Lower lobe of right lung (tissue), 2 donors: Measurements from ENCODE around the gene KIF21B. TPM values are rescaled to one million over a fixed set of nuclear protein-coding genes. Genes with fewer than 3 reads are reported as not detected.
"Not testable (repeated sequence)": the region's sequence is repeated elsewhere in the genome, so short reads cannot be mapped to it uniquely, and the experiment has no call there.

ENCODE experiments used
- ATAC-seq, 2 donors: fragments of 200-7000 bp; cut with Tn5 transposase; one replicate each; pipeline ENCODE4 v1.9.1; 2020 to 2022; ENCODE audit warnings: mild to moderate bottlenecking in 2 of 2, moderate library complexity in 2 of 2
- DNase-seq: peaks from one replicate; pipeline ENCODE4 v3.0.0-alpha.2; 2020
- H3K27ac ChIP-seq: fragments of 200-600 bp; one replicate; pipeline ENCODE4 v1.8.0; 2022
- H3K27me3 ChIP-seq: fragments of 200-600 bp; one replicate; pipeline ENCODE4 v1.8.0; 2022; ENCODE audit warnings: low read depth
- H3K36me3 ChIP-seq: fragments of 200-600 bp; one replicate; pipeline ENCODE4 v1.8.0; 2022; ENCODE audit warnings: mild to moderate bottlenecking
- H3K4me1 ChIP-seq: fragments of 200-600 bp; one replicate; pipeline ENCODE4 v1.8.0; 2022
- H3K4me3 ChIP-seq: fragments of 200-600 bp; one replicate; pipeline ENCODE4 v1.8.0; 2022; ENCODE audit warnings: mild to moderate bottlenecking
- H3K9me3 ChIP-seq: fragments of 200-600 bp; one replicate; pipeline ENCODE4 v1.8.0; 2022
- intact Hi-C: fragments of 100-400 bp; cut with DNase I; formaldehyde crosslinking; loops from one replicate; pipeline ENCODE4 v1.11.0; 2022
- total RNA-seq: library from RNA; stranded (reverse); fragmentation: NEBNext Ultra II Directional; extraction: Animal tissue kit (Norgen Biotek cat#: 25700); gene quantifications from one replicate; pipeline ENCODE4 v1.2.1, GENCODE V29; 2021
- TF ChIP-seq, protein P1 (sequence below): fragments of 200-600 bp; IDR thresholded peaks from one replicate; pipeline ENCODE4 v1.8.0; 2022; ENCODE audit warnings: antibody characterized with exemption, mild to moderate bottlenecking
- donor health status: DM: no; HTN: yes; CAD: no; lungs with severe emphysema.

Gene KIF21B
- total RNA-seq, 1 donor from 2014 or later, result 4.7 TPM

GRCh38 chr1:200934676-200935245 lies 88.8 kb downstream of the KIF21B start:
- TF ChIP-seq, protein P1, sequence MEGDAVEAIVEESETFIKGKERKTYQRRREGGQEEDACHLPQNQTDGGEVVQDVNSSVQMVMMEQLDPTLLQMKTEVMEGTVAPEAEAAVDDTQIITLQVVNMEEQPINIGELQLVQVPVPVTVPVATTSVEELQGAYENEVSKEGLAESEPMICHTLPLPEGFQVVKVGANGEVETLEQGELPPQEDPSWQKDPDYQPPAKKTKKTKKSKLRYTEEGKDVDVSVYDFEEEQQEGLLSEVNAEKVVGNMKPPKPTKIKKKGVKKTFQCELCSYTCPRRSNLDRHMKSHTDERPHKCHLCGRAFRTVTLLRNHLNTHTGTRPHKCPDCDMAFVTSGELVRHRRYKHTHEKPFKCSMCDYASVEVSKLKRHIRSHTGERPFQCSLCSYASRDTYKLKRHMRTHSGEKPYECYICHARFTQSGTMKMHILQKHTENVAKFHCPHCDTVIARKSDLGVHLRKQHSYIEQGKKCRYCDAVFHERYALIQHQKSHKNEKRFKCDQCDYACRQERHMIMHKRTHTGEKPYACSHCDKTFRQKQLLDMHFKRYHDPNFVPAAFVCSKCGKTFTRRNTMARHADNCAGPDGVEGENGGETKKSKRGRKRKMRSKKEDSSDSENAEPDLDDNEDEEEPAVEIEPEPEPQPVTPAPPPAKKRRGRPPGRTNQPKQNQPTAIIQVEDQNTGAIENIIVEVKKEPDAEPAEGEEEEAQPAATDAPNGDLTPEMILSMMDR, result no peak
- Histone ChIP-seq H3K4me1 (no peaks in the 10 kb centered on the region), H3K9me3 (no peaks in the 10 kb centered on the region), H3K27me3 (no peaks in the 10 kb centered on the region), H3K27ac (no peak overlapping the region), H3K4me3 (no peak overlapping the region), H3K36me3 (no peaks in the 10 kb centered on the region)
- no peak for ATAC-seq
- intact Hi-C loops, result no loop called here
- no peak for DNase-seq

DNA sequence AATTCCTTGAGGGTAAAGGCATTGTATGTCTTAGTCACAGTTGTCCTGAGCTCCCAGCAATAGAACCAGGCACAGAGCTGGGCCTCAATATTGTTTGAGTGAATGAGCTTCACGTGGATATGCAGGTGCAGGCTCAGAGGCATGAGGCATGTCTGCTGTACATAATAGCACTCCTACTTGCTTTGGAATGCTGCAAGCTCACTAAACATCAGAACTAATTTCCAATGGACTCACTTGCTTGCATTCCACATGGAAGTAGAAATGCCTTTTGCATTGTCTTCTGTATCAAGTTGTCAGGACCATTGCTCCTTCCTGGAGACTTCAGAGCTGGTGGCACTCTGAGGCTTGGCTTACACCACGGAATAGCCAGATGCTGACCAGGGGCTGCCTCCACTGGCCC lies 91.7 kb downstream of the KIF21B start:
- no peak for ATAC-seq
- Histone ChIP-seq H3K4me3 (no peak overlapping the region), H3K27ac (no peak overlapping the region), H3K9me3 (no peaks in the 10 kb centered on the region), H3K27me3 (no peaks in the 10 kb centered on the region), H3K4me1 (no peaks in the 10 kb centered on the region), H3K36me3 (no peaks in the 10 kb centered on the region)
- TF ChIP-seq, protein P1, result no peak
- no peak for DNase-seq
- intact Hi-C loops, result no loop called here

GRCh38 chr1:200930285-200930684 lies 93.2 kb downstream of the KIF21B start:
- H3K4me1 ChIP-seq, ATAC-seq, DNase-seq, H3K4me3 ChIP-seq, H3K9me3 ChIP-seq, H3K36me3 ChIP-seq, intact Hi-C loops, H3K27me3 ChIP-seq, H3K27ac ChIP-seq: not testable (repeated sequence)

DNA sequence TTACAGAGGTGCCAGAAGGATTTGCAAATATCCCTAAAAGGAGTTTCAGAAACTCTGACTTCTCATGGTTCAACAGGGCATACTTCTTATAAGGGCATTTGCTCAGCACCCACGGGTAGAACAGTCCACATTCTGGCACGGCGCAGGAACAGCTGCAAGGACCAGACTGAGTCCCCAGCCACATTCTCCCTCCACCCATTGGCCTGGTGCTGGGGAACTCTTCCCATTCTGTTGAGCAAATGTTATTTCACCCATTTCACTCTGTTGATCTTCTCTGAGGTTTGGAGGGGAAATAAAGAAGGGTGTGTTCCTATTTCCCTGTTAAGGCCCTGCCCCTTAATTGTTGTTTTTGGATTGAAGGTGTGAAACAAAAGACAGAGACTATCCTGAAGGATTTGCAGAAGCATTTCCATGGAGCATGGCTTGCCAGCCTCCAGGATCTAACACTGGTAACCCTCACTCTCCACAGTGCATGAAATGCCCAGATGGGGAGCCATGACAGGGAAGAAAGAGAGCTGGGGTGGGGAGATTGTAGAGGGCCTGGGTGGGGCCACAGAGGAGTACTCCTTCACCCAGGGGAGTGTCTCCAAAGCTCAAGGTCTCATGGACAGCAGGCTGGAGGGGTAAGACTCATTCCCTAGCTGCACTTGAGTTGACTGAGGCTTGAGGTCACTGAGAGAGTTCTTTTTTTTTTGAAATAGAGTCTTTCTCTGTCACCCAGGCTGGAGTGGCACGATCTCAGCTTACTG lies 93.8 kb downstream of the KIF21B start:
- no peaks in the 10 kb centered on the region for H3K9me3 ChIP-seq
- no peak overlapping the region for H3K4me3 ChIP-seq
- no peaks in the 10 kb centered on the region for H3K27me3 ChIP-seq
- H3K27ac ChIP-seq, result no peak overlapping the region
- ATAC-seq (no peak), DNase-seq (no peak)
- TF ChIP-seq, protein P1, result no peak
- no peaks in the 10 kb centered on the region for H3K4me1 ChIP-seq
- intact Hi-C loops, result no loop called here
- no peaks in the 10 kb centered on the region for H3K36me3 ChIP-seq

DNA sequence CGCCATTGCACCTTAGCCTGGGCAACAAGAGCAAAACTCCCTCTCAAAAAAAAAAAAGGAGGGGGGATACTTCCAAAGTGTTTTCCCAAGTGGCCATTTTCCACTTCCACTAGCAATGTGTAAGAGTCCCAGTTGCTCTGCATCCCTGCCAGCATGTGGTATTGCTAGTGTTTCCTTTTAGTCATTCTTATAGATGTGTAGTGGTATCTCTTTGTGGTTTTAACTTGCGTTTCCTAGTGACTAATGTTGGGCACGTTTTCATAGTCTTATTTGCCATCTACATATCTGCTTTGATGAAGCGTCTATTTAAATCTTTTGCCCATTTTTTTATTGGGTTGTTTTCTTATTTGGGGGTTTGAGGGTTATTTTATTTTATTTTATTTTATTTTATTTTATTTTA lies 97.7 kb downstream of the KIF21B start:
- Histone ChIP-seq H3K36me3 (no peaks in the 10 kb centered on the region), H3K9me3 (no peaks in the 10 kb centered on the region), H3K4me3 (no peak overlapping the region), H3K27me3 (no peaks in the 10 kb centered on the region), H3K27ac (no peak overlapping the region), H3K4me1 (no peaks in the 10 kb centered on the region)
- TF ChIP-seq, protein P1, result no peak
- no peak for ATAC-seq
- intact Hi-C loops, result no loop called here
- DNase-seq, result no peak

GRCh38 chr1:200923601-200924000 lies 99.9 kb downstream of the KIF21B start:
- TF ChIP-seq, protein P1, result no peak
- ATAC-seq, result no peak
- intact Hi-C loops, result no loop called here
- Histone ChIP-seq H3K27me3 (no peaks in the 10 kb centered on the region), H3K27ac (no peak overlapping the region), H3K9me3 (no peaks in the 10 kb centered on the region), H3K4me3 (no peak overlapping the region), H3K36me3 (no peaks in the 10 kb centered on the region), H3K4me1 (no peaks in the 10 kb centered on the region)
- DNase-seq, result no peak
